22Rv1 (cell line): ENCODE measurements around the gene SMNDC1.

Experiments
- ZFX ChIP-seq: fragments of 450-650 bp; IDR thresholded peaks from 2 replicates; pipeline ENCODE4 v1.6.1; 2017; ENCODE audit warnings: antibody characterized with exemption, borderline replicate concordance
- TF ChIP-seq, protein P1 (sequence below): fragments of 450-650 bp; IDR thresholded peaks from 2 replicates; pipeline ENCODE4 v1.5.1; 2017; ENCODE audit warnings: mild to moderate bottlenecking

DNA sequence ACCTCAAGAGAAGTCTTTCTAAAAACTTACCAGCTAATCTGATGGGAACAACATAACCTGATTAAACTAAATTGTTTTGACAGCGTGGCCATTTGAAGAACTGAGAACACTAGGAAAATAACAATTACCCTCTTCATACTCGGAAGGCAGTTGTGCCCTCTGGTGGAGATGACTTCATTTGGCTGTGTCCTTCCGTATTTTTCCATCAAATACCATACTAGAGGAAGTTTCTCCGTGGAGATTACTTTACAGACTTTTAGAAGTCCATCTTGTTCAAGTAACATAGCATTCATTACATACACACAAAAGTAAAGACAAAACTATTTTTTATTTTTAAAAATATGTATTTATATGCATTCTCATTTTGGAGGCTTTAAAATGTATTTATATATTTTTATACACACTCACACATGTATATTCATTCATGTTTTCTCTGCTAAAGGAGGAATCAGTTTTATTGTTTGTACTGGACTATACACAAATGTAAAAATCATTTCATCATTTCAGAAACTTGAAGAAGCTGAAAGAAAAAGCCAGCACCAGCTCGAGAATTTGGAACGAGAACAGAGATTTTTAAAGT is 25.2 kb downstream of the SMNDC1 start:
- TF ChIP-seq, protein P1, sequence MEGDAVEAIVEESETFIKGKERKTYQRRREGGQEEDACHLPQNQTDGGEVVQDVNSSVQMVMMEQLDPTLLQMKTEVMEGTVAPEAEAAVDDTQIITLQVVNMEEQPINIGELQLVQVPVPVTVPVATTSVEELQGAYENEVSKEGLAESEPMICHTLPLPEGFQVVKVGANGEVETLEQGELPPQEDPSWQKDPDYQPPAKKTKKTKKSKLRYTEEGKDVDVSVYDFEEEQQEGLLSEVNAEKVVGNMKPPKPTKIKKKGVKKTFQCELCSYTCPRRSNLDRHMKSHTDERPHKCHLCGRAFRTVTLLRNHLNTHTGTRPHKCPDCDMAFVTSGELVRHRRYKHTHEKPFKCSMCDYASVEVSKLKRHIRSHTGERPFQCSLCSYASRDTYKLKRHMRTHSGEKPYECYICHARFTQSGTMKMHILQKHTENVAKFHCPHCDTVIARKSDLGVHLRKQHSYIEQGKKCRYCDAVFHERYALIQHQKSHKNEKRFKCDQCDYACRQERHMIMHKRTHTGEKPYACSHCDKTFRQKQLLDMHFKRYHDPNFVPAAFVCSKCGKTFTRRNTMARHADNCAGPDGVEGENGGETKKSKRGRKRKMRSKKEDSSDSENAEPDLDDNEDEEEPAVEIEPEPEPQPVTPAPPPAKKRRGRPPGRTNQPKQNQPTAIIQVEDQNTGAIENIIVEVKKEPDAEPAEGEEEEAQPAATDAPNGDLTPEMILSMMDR, result peak; percentile 79
- TF ChIP-seq ZFX, result no peak
